SK-N-SH treated with all-trans-retinoic acid at 6 μM for 48 hours (cell line): ENCODE results near the gene GPR153.

Experiments
- CSDC2 ChIP-seq: fragments of 250-450 bp; sonication (Bioruptor Pico); IDR thresholded peaks from 2 replicates; pipeline ENCODE4 v1.5.0; 2020; ENCODE audit warnings: mild to moderate bottlenecking, moderate library complexity
- ZFP30 ChIP-seq: fragments of 450-650 bp; formaldehyde crosslinking; IDR thresholded peaks from 2 replicates; pipeline ENCODE4 v1.5.0; 2022; ENCODE audit warnings: mild to moderate bottlenecking, moderate library complexity
- TF ChIP-seq, protein P1 (sequence below): fragments of 250-450 bp; sonication (Bioruptor Pico); IDR thresholded peaks from 2 replicates; pipeline ENCODE4 v1.8.0; 2020; ENCODE audit warnings: mild to moderate bottlenecking, moderate library complexity, borderline replicate concordance

GRCh38 chr1:6245869-6246496, 14.9 kb downstream of the GPR153 start:
- no peak for TF ChIP-seq CSDC2 (CRISPR knock-in tag)
- TF ChIP-seq, protein P1, sequence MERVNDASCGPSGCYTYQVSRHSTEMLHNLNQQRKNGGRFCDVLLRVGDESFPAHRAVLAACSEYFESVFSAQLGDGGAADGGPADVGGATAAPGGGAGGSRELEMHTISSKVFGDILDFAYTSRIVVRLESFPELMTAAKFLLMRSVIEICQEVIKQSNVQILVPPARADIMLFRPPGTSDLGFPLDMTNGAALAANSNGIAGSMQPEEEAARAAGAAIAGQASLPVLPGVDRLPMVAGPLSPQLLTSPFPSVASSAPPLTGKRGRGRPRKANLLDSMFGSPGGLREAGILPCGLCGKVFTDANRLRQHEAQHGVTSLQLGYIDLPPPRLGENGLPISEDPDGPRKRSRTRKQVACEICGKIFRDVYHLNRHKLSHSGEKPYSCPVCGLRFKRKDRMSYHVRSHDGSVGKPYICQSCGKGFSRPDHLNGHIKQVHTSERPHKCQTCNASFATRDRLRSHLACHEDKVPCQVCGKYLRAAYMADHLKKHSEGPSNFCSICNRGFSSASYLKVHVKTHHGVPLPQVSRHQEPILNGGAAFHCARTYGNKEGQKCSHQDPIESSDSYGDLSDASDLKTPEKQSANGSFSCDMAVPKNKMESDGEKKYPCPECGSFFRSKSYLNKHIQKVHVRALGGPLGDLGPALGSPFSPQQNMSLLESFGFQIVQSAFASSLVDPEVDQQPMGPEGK (CRISPR knock-in tag) = no peak
- no peak for TF ChIP-seq ZFP30 (CRISPR knock-in tag)
